IMR-90 (cell line): ENCODE measurements around the gene GFER. TPM values are rescaled to one million over a fixed set of nuclear protein-coding genes. Genes with fewer than 3 reads are reported as not detected.

Experiments
- ATAC-seq: fragments of 200-7000 bp; cut with Tn5 transposase; 2 replicates; pipeline ENCODE4 v1.9.1; 2020; ENCODE audit warnings: low read depth, mild to moderate bottlenecking, moderate library complexity
- BruUV-seq: library from RNA; stranded (reverse); fragments of 400-500 nt; replicated peaks from 2 replicates; lab custom pipeline; 2021; lab: Mats Ljungman, UMichigan
- CTCF ChIA-PET: fragments of 300-600 bp; formaldehyde crosslinking; extraction: SDS; loops from one replicate; lab custom pipeline; 2021; ENCODE audit warnings: antibody characterized with exemption; lab: Yijun Ruan, JAX
- POLR2A ChIA-PET: fragments of 300-600 bp; sonication (Branson Sonifier 250); formaldehyde crosslinking; loops from one replicate; lab custom pipeline; 2022; ENCODE audit warnings: antibody characterized with exemption; ENCODE audit not compliant: unreplicated experiment; lab: Charles Lee
- DNase-seq: peaks from one replicate; pipeline ENCODE4 v3.0.0; 2013
- H2AFZ ChIP-seq: replicated peaks from 2 replicates; pipeline ENCODE3; 2013; ENCODE audit warnings: low read length, mild to moderate bottlenecking; ENCODE audit not compliant: poor library complexity
- H2AK5ac ChIP-seq: 2 replicates; pipeline ENCODE4 v1.6.1; 2013; ENCODE audit warnings: low read depth, low read length, inconsistent platforms
- H2AK9ac ChIP-seq: replicated peaks from 2 replicates; pipeline ENCODE3; 2013; ENCODE audit warnings: mild to moderate bottlenecking, low read depth, low read length, moderate library complexity; ENCODE audit not compliant: poor library complexity
- H2BK120ac ChIP-seq: 2 replicates; pipeline ENCODE4 v1.6.1; 2013; ENCODE audit warnings: low read depth, low read length, inconsistent platforms
- H2BK15ac ChIP-seq: 3 replicates; pipeline ENCODE4 v1.6.1; 2013; ENCODE audit warnings: low read depth, low read length, inconsistent platforms
- H2BK20ac ChIP-seq: 2 replicates; pipeline ENCODE4 v1.6.1; 2013; ENCODE audit warnings: low read depth, mild to moderate bottlenecking, inconsistent platforms, low read length, moderate library complexity
- H2BK5ac ChIP-seq: 2 replicates; pipeline ENCODE4 v1.6.1; 2013; ENCODE audit warnings: mild to moderate bottlenecking, low read depth, low read length, inconsistent platforms; ENCODE audit not compliant: poor library complexity, severe bottlenecking
- H3K14ac ChIP-seq: replicated peaks from 2 replicates; pipeline ENCODE4 v1.6.1; 2013; ENCODE audit warnings: low read depth, low read length, inconsistent platforms
- H3K18ac ChIP-seq: 2 replicates; pipeline ENCODE4 v1.6.1; 2013; ENCODE audit warnings: low read depth, low read length, control low read depth
- H3K23ac ChIP-seq: 2 replicates; pipeline ENCODE4 v1.6.1; 2013; ENCODE audit warnings: low read depth, low read length, inconsistent platforms
- H3K27ac ChIP-seq: 2 replicates; pipeline ENCODE4 v1.5.1; 2013; ENCODE audit warnings: mild to moderate bottlenecking, control low read depth, low read length; ENCODE audit not compliant: insufficient read depth
- H3K27me3 ChIP-seq: 2 replicates; pipeline ENCODE4 v1.6.1; 2013; ENCODE audit warnings: low read length; ENCODE audit not compliant: control insufficient read depth, insufficient read depth
- H3K36me3 ChIP-seq: 2 replicates; pipeline ENCODE4 v1.6.1; 2013; ENCODE audit warnings: low read length, mixed read lengths; ENCODE audit not compliant: control insufficient read depth, insufficient read depth
- H3K4ac ChIP-seq: 2 replicates; pipeline ENCODE4 v1.6.1; 2013; ENCODE audit warnings: low read depth, low read length, inconsistent platforms
- H3K4me1 ChIP-seq: 2 replicates; pipeline ENCODE4 v1.6.1; 2013; ENCODE audit warnings: low read length, mixed read lengths; ENCODE audit not compliant: control insufficient read depth, insufficient read depth
- H3K4me2 ChIP-seq: 2 replicates; pipeline ENCODE4 v1.6.1; 2013; ENCODE audit warnings: low read depth, mild to moderate bottlenecking, control low read depth, low read length, moderate library complexity
- H3K4me3 ChIP-seq: 2 replicates; pipeline ENCODE4 v1.5.1; 2013; ENCODE audit warnings: low read depth, mild to moderate bottlenecking, control low read depth, low read length, moderate library complexity; ENCODE audit not compliant: insufficient read depth
- H3K56ac ChIP-seq: 2 replicates; pipeline ENCODE4 v1.6.1; 2013; ENCODE audit warnings: low read length, inconsistent platforms; ENCODE audit not compliant: insufficient read depth; ENCODE audit errors: extremely low read depth
- H3K79me1 ChIP-seq, 2 experiments: 2 replicates each; pipeline ENCODE4 v1.6.1; 2013; ENCODE audit warnings: low read length in 2 of 2, inconsistent platforms in 1 of 2, low read depth in 1 of 2
- H3K9ac ChIP-seq: 2 replicates; pipeline ENCODE4 v1.6.1; 2013; ENCODE audit warnings: low read depth, low read length, control low read depth
- H3K9me1 ChIP-seq: 2 replicates; pipeline ENCODE4 v1.6.1; 2013; ENCODE audit warnings: low read length, inconsistent platforms; ENCODE audit not compliant: insufficient read depth
- H3K9me3 ChIP-seq: 2 replicates; pipeline ENCODE4 v1.6.1; 2013; ENCODE audit warnings: low read length; ENCODE audit not compliant: control insufficient read depth, insufficient read depth
- H4K20me1 ChIP-seq: 2 replicates; pipeline ENCODE4 v1.6.1; 2013; ENCODE audit warnings: low read length, inconsistent platforms; ENCODE audit not compliant: insufficient read depth
- H4K5ac ChIP-seq: 2 replicates; pipeline ENCODE4 v1.6.1; 2013; ENCODE audit warnings: mild to moderate bottlenecking, low read depth, low read length, control low read depth
- H4K8ac ChIP-seq, 2 experiments: 2 replicates each; pipeline ENCODE4 v1.6.1; 2013; ENCODE audit warnings: low read depth in 2 of 2, low read length in 2 of 2, control low read depth in 1 of 2, inconsistent platforms in 1 of 2
- H4K91ac ChIP-seq: 2 replicates; pipeline ENCODE4 v1.6.1; 2013; ENCODE audit warnings: low read depth, low read length, inconsistent platforms; ENCODE audit not compliant: insufficient read depth
- BHLHE40 ChIP-seq: fragments of 150-350 bp; IDR thresholded peaks from 2 replicates; pipeline ENCODE4 v1.6.1; 2016; ENCODE audit warnings: mild to moderate bottlenecking, low read depth, low read length
- CEBPB ChIP-seq: IDR thresholded peaks from 2 replicates; pipeline ENCODE4 v1.6.1; 2012; ENCODE audit warnings: low read depth, low read length, improper control_type of control experiment
- CHD1 ChIP-seq: IDR thresholded peaks from 2 replicates; pipeline ENCODE4 v1.6.1; 2012; ENCODE audit warnings: low read depth, low read length, improper control_type of control experiment
- FOS ChIP-seq: fragments of 150-350 bp; IDR thresholded peaks from 2 replicates; pipeline ENCODE4 v1.6.1; 2016; ENCODE audit warnings: low read depth, low read length
- MAFK ChIP-seq: IDR thresholded peaks from 2 replicates; pipeline ENCODE4 v1.6.1; 2012; ENCODE audit warnings: low read depth, low read length, improper control_type of control experiment
- MAZ ChIP-seq: IDR thresholded peaks from 2 replicates; pipeline ENCODE4 v1.6.1; 2012; ENCODE audit warnings: low read depth, mild to moderate bottlenecking, low read length, improper control_type of control experiment, moderate library complexity, borderline replicate concordance
- MXI1 ChIP-seq: IDR thresholded peaks from 2 replicates; pipeline ENCODE4 v1.6.1; 2012; ENCODE audit warnings: low read depth, mild to moderate bottlenecking, low read length, moderate library complexity, borderline replicate concordance
- NFE2L2 ChIP-seq: fragments of 150-350 bp; IDR thresholded peaks from 2 replicates; pipeline ENCODE4 v1.6.1; 2016; ENCODE audit warnings: low read depth, mild to moderate bottlenecking, low read length
- POLR2A ChIP-seq: IDR thresholded peaks from 2 replicates; pipeline ENCODE4 v1.6.1; 2012; ENCODE audit warnings: mild to moderate bottlenecking, low read depth, low read length
- RAD21 ChIP-seq: IDR thresholded peaks from 2 replicates; pipeline ENCODE4 v1.6.1; 2012; ENCODE audit warnings: low read length, improper control_type of control experiment
- RCOR1 ChIP-seq: IDR thresholded peaks from 2 replicates; pipeline ENCODE4 v1.6.1; 2012; ENCODE audit warnings: mild to moderate bottlenecking, low read length, improper control_type of control experiment; ENCODE audit not compliant: insufficient replicate concordance
- RFX5 ChIP-seq: IDR thresholded peaks from 2 replicates; pipeline ENCODE4 v1.8.0; 2012; ENCODE audit warnings: low read depth, mild to moderate bottlenecking, low read length, moderate library complexity
- SMC3 ChIP-seq: fragments of 150-350 bp; IDR thresholded peaks from 2 replicates; pipeline ENCODE4 v1.6.1; 2016; ENCODE audit warnings: low read depth, mild to moderate bottlenecking, antibody characterized with exemption, low read length, moderate library complexity
- WGBS, 2 experiments: methylation state at CpG; one replicate each; pipeline versions ENCODE4 v1.1.5 to v1.1.7; 2013; ENCODE audit warnings: missing lambda C conversion rate in 2 of 2; ENCODE audit not compliant: insufficient read length in 1 of 2; ENCODE audit errors: extremely low coverage in 2 of 2; 5-methylcytosine and 5-hydroxymethylcytosine counted together
- dilution Hi-C: fragments of 300-500 bp; cut with HindIII; formaldehyde crosslinking; loops from one replicate; pipeline ENCODE4 v1.14.3; 2018; ENCODE audit warnings: low sequenced_read_pairs; ENCODE audit not compliant: unreplicated experiment
- in situ Hi-C: fragments of 300-500 bp; cut with MboI; formaldehyde crosslinking; loops from 3 replicates; pipeline ENCODE4 v1.14.3; 2019; ENCODE audit warnings: low sequenced_read_pairs, inconsistent platforms, mixed read lengths
- intact Hi-C: fragments of 100-400 bp; cut with micrococcal nuclease; formaldehyde crosslinking; loops from 2 replicates; pipeline ENCODE4 v1.10.0; 2022
- polyA plus RNA-seq, 3 experiments: library from polyadenylated mRNA; depleted of rRNA; stranded (reverse); fragments of >200 nt; gene quantifications; 2 replicates each; pipeline ENCODE4 v1.2.3, GENCODE V29; 2012; ENCODE audit warnings: low replicate concordance in 1 of 3
- total RNA-seq: library from RNA; depleted of rRNA; stranded (reverse); fragments of >200 nt; gene quantifications from 2 replicates; pipeline ENCODE4 v1.2.3, GENCODE V29; 2012
- TF ChIP-seq, protein P1 (sequence below): conservative IDR thresholded peaks from 2 replicates; pipeline ENCODE4 v1.5.1; 2012; ENCODE audit warnings: mild to moderate bottlenecking, low read depth, low read length, improper control_type of control experiment
- TF ChIP-seq, protein P2 (sequence below): fragments of 150-350 bp; IDR thresholded peaks from 2 replicates; pipeline ENCODE4 v1.6.1; 2017; ENCODE audit warnings: mild to moderate bottlenecking, antibody characterized with exemption, low read length, low read depth
- TF ChIP-seq, protein P3 (sequence below): fragments of 150-350 bp; IDR thresholded peaks from 2 replicates; pipeline ENCODE4 v1.6.1; 2016; ENCODE audit warnings: low read depth, mild to moderate bottlenecking, low read length, moderate library complexity, borderline replicate concordance

GFER gene
- total and polyA plus RNA-seq, 2 of the 4 experiments (the other 2 are of a cell fraction), result 6.8 to 19.8 TPM

DNA sequence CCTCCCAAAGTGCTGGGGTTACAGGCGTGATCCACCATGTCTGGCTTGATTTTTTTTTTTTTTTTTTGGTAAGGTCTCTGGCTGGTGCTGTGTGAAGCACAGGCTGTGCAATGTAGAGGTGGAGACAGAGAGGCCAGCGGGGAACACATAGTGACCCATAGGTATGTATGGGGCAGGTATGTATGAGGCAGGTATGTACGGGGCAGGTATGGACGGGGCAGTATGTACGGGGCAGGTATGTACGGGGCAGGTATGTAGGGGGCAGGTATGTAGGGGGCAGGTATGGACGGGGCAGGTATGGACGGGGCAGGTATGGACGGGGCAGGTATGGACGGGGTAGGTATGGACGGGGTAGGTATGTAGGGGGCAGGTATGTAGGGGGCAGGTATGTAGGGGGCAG is 34.5 kb upstream of the GFER start:
- H3K79me1 ChIP-seq, result no peaks in the 10 kb centered on the region
- H2AFZ ChIP-seq, result no peak overlapping the region
- BruUV-seq, result no TSS peak
- no peaks in the 10 kb centered on the region for H3K36me3 ChIP-seq
- no peak overlapping the region for H3K9ac ChIP-seq
- ATAC-seq (no peak), DNase-seq (no peak)
- no peak overlapping the region for H4K5ac ChIP-seq
- no peak overlapping the region for H4K91ac ChIP-seq
- H3K27me3 ChIP-seq, result no peaks in the 10 kb centered on the region
- H2BK20ac ChIP-seq, result no peak overlapping the region
- no peak overlapping the region for H3K4me3 ChIP-seq
- no peaks in the 10 kb centered on the region for H3K4me1 ChIP-seq
- H3K56ac ChIP-seq, result no peak overlapping the region
- no peak overlapping the region for H2AK5ac ChIP-seq
- intact Hi-C loops (no loop called here), dilution Hi-C loops (no loop called here), in situ Hi-C loops (no loop called here)
- no peak overlapping the region for H3K23ac ChIP-seq
- no peak overlapping the region for H3K18ac ChIP-seq
- ChIA-PET CTCF (no interaction called here), POLR2A (interaction anchor here (1.0 kb wide), 1 partner anchor 15 kb away, joined by 3 read pairs; the partner anchor contains the start of gene RPS2)
- H3K9me1 ChIP-seq, result no peaks in the 10 kb centered on the region
- no peak overlapping the region for H2BK15ac ChIP-seq
- no peak overlapping the region for H3K4ac ChIP-seq
- no peaks in the 10 kb centered on the region for H3K9me3 ChIP-seq
- no peak overlapping the region for H4K8ac ChIP-seq
- 60% methylated on average over 1 of the region's 11 CpGs; no CpG with 5 or more reads in 1 of the 2 experiments for WGBS, 2 experiments
- H3K27ac ChIP-seq, result no peak overlapping the region
- no peak overlapping the region for H2BK5ac ChIP-seq
- no peak overlapping the region for H3K4me2 ChIP-seq
- H4K20me1 ChIP-seq, result no peaks in the 10 kb centered on the region
- no peak overlapping the region for H2AK9ac ChIP-seq
- no peak overlapping the region for H2BK120ac ChIP-seq
- no peak overlapping the region for H3K14ac ChIP-seq
- TF ChIP-seq POLR2A, result no peak
- no peak for TF ChIP-seq MAZ
- no peak for TF ChIP-seq BHLHE40
- TF ChIP-seq NFE2L2, result no peak
- TF ChIP-seq RFX5, result no peak
- no peak for TF ChIP-seq FOS
- TF ChIP-seq RCOR1, result no peak
- TF ChIP-seq, protein P1, sequence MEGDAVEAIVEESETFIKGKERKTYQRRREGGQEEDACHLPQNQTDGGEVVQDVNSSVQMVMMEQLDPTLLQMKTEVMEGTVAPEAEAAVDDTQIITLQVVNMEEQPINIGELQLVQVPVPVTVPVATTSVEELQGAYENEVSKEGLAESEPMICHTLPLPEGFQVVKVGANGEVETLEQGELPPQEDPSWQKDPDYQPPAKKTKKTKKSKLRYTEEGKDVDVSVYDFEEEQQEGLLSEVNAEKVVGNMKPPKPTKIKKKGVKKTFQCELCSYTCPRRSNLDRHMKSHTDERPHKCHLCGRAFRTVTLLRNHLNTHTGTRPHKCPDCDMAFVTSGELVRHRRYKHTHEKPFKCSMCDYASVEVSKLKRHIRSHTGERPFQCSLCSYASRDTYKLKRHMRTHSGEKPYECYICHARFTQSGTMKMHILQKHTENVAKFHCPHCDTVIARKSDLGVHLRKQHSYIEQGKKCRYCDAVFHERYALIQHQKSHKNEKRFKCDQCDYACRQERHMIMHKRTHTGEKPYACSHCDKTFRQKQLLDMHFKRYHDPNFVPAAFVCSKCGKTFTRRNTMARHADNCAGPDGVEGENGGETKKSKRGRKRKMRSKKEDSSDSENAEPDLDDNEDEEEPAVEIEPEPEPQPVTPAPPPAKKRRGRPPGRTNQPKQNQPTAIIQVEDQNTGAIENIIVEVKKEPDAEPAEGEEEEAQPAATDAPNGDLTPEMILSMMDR, result no peak
- TF ChIP-seq, protein P2, sequence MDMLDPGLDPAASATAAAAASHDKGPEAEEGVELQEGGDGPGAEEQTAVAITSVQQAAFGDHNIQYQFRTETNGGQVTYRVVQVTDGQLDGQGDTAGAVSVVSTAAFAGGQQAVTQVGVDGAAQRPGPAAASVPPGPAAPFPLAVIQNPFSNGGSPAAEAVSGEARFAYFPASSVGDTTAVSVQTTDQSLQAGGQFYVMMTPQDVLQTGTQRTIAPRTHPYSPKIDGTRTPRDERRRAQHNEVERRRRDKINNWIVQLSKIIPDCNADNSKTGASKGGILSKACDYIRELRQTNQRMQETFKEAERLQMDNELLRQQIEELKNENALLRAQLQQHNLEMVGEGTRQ, result no peak
- TF ChIP-seq, protein P3, sequence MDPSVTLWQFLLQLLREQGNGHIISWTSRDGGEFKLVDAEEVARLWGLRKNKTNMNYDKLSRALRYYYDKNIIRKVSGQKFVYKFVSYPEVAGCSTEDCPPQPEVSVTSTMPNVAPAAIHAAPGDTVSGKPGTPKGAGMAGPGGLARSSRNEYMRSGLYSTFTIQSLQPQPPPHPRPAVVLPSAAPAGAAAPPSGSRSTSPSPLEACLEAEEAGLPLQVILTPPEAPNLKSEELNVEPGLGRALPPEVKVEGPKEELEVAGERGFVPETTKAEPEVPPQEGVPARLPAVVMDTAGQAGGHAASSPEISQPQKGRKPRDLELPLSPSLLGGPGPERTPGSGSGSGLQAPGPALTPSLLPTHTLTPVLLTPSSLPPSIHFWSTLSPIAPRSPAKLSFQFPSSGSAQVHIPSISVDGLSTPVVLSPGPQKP, result no peak
- TF ChIP-seq CHD1, result no peak
- no peak for TF ChIP-seq MAFK
- TF ChIP-seq SMC3, result no peak
- TF ChIP-seq RAD21, result no peak
- no peak for TF ChIP-seq MXI1
- no peak for TF ChIP-seq CEBPB
